ENCODE results near the gene NAT10.

DNA sequence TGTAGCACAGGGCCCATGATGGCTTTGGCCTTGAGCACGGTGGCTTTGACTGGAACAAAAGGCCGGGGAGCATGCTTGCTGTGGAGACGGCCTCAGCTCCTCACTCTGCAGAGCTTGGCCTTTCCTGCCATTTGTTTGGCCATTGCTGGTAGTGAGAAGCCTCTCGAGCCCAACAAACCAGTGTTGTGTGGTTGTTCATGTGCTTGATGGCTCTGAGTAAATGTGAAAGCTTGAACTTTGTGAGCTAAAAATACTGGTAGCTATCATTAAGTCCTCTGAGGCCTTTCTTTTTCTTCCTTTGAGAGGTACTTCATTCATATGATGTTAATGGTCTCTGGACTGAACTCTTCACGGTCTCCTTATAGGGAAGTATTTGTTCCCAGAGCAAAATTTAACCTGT is 39.6 kb downstream of the NAT10 start:
- TF ChIP-seq, protein P1, sequence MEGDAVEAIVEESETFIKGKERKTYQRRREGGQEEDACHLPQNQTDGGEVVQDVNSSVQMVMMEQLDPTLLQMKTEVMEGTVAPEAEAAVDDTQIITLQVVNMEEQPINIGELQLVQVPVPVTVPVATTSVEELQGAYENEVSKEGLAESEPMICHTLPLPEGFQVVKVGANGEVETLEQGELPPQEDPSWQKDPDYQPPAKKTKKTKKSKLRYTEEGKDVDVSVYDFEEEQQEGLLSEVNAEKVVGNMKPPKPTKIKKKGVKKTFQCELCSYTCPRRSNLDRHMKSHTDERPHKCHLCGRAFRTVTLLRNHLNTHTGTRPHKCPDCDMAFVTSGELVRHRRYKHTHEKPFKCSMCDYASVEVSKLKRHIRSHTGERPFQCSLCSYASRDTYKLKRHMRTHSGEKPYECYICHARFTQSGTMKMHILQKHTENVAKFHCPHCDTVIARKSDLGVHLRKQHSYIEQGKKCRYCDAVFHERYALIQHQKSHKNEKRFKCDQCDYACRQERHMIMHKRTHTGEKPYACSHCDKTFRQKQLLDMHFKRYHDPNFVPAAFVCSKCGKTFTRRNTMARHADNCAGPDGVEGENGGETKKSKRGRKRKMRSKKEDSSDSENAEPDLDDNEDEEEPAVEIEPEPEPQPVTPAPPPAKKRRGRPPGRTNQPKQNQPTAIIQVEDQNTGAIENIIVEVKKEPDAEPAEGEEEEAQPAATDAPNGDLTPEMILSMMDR (IDR thresholded peaks at IDR 0.05; ENCODE audit: insufficient read depth, low read length), result no peak
- TF ChIP-seq POLR2AphosphoS5 (IDR thresholded peaks at IDR 0.05; ENCODE audit: low read depth) (no peak), SPI1 (IDR thresholded peaks at IDR 0.05; ENCODE audit: borderline replicate concordance, low read depth) (no peak), GABPA (IDR thresholded peaks at IDR 0.05; ENCODE audit: low read depth) (no peak)
- TF ChIP-seq, protein P2, sequence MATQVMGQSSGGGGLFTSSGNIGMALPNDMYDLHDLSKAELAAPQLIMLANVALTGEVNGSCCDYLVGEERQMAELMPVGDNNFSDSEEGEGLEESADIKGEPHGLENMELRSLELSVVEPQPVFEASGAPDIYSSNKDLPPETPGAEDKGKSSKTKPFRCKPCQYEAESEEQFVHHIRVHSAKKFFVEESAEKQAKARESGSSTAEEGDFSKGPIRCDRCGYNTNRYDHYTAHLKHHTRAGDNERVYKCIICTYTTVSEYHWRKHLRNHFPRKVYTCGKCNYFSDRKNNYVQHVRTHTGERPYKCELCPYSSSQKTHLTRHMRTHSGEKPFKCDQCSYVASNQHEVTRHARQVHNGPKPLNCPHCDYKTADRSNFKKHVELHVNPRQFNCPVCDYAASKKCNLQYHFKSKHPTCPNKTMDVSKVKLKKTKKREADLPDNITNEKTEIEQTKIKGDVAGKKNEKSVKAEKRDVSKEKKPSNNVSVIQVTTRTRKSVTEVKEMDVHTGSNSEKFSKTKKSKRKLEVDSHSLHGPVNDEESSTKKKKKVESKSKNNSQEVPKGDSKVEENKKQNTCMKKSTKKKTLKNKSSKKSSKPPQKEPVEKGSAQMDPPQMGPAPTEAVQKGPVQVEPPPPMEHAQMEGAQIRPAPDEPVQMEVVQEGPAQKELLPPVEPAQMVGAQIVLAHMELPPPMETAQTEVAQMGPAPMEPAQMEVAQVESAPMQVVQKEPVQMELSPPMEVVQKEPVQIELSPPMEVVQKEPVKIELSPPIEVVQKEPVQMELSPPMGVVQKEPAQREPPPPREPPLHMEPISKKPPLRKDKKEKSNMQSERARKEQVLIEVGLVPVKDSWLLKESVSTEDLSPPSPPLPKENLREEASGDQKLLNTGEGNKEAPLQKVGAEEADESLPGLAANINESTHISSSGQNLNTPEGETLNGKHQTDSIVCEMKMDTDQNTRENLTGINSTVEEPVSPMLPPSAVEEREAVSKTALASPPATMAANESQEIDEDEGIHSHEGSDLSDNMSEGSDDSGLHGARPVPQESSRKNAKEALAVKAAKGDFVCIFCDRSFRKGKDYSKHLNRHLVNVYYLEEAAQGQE (IDR thresholded peaks at IDR 0.05; ENCODE audit: insufficient replicate concordance, low read depth), result no peak

Data from HL-60 (cell line).